AG04449 (cell line): Measurements from ENCODE around the gene ZSWIM7.

Experiments
- CTCF ChIA-PET: fragments of 350-600 bp; formaldehyde crosslinking; extraction: SDS; loops from one replicate; lab custom pipeline; 2021; ENCODE audit warnings: antibody characterized with exemption; lab: Yijun Ruan, JAX
- POLR2A ChIA-PET: fragments of 400-600, 350-600 bp; formaldehyde crosslinking; extraction: SDS; loops from one replicate; lab custom pipeline; 2020; ENCODE audit warnings: antibody characterized with exemption, inconsistent platforms; lab: Yijun Ruan, JAX
- DNase-seq: peaks from one replicate; pipeline ENCODE4 v3.0.0-alpha.2; 2010; ENCODE audit warnings: low read depth, low spot score
- H3K4me3 ChIP-seq: 2 replicates; pipeline ENCODE4 v1.5.1; 2011; ENCODE audit warnings: low read depth, mild to moderate bottlenecking, control low read depth, low read length
- CTCF ChIP-seq: IDR thresholded peaks from one replicate; pipeline ENCODE4 v1.5.1; 2011; ENCODE audit warnings: mild to moderate bottlenecking, moderate library complexity, low read length, control low read depth, inconsistent platforms; ENCODE audit not compliant: insufficient read depth; ENCODE audit errors: missing control alignments

Gene ZSWIM7

GRCh38 chr17:15973016-15973415 lies 26.5 kb downstream of the ZSWIM7 start:
- ChIA-PET CTCF (interaction anchor here (1.0 kb wide), 1 partner anchor 28 kb away, joined by 3 read pairs; the partner anchor contains the start of gene ADORA2B), POLR2A (no interaction called here)
- no peak for DNase-seq
- no peak overlapping the region for H3K4me3 ChIP-seq
- TF ChIP-seq CTCF, result no peak

GRCh38 chr17:15972497-15972951 lies 27.0 kb downstream of the ZSWIM7 start:
- ChIA-PET POLR2A (interaction anchor here (0.8 kb wide), 1 partner anchor 144 kb away, joined by 3 read pairs; no protein-coding TSS in a partner anchor), CTCF (interaction anchor here (1.0 kb wide), 1 partner anchor 27 kb away, joined by 3 read pairs; the partner anchor contains the start of gene ADORA2B)
- no peak for DNase-seq
- H3K4me3 ChIP-seq, result no peak overlapping the region
- no peak for TF ChIP-seq CTCF

GRCh38 chr17:15971882-15972281 lies 27.6 kb downstream of the ZSWIM7 start:
- ChIA-PET POLR2A (interaction anchor here (0.8 kb wide), 1 partner anchor 143 kb away, joined by 3 read pairs; no protein-coding TSS in a partner anchor), CTCF (no interaction called here)
- DNase-seq, result no peak
- no peak overlapping the region for H3K4me3 ChIP-seq
- TF ChIP-seq CTCF, result no peak

GRCh38 chr17:15971098-15971678 lies 28.3 kb downstream of the ZSWIM7 start:
- DNase-seq, result no peak
- CTCF ChIA-PET, result no interaction called here
- no peak overlapping the region for H3K4me3 ChIP-seq
- POLR2A ChIA-PET, result no interaction called here
- no peak for TF ChIP-seq CTCF

GRCh38 chr17:15970500-15970899 lies 29.0 kb downstream of the ZSWIM7 start:
- TF ChIP-seq CTCF, result no peak
- CTCF ChIA-PET, result interaction anchor here (1.1 kb wide), 1 partner anchor 11 kb away, joined by 3 read pairs; no protein-coding TSS in a partner anchor
- DNase-seq, result no peak
- H3K4me3 ChIP-seq, result no peak overlapping the region
- POLR2A ChIA-PET, result no interaction called here

- CTCF ChIA-PET, result no interaction called here
Measured at GRCh38 chr17:15969463-15969862, 30.0 kb downstream of the ZSWIM7 start.

More at GRCh38 chr17:15969463-15969862, 30.0 kb downstream of the ZSWIM7 start:
- DNase-seq, result no peak
- TF ChIP-seq CTCF, result no peak
- POLR2A ChIA-PET, result interaction anchor here (0.6 kb wide), 1 partner anchor 10 kb away, joined by 4 read pairs; no protein-coding TSS in a partner anchor
- no peak overlapping the region for H3K4me3 ChIP-seq
